GM18505 (cell line): ENCODE measurements around the gene HEMGN.
"Not testable (repeated sequence)": the region's sequence is repeated elsewhere in the genome, so short reads cannot be mapped to it uniquely, and the experiment has no call there.

Experiments used
- ATAC-seq: cut with Tn5 transposase; IDR thresholded peaks from one replicate; pipeline ENCODE4 v1.9.1; 2021; ENCODE audit not compliant: unreplicated experiment
- POLR2A ChIP-seq: IDR thresholded peaks from 4 replicates; pipeline ENCODE4 v1.6.1; 2011; ENCODE audit warnings: borderline replicate concordance; ENCODE audit not compliant: insufficient read depth, insufficient read length; ENCODE audit errors: extremely low read depth

HEMGN gene

GRCh38 chr9:97975376-97975775 is 37.4 kb upstream of the HEMGN start:
- ATAC-seq = no peak
- no peak for TF ChIP-seq POLR2A

DNA sequence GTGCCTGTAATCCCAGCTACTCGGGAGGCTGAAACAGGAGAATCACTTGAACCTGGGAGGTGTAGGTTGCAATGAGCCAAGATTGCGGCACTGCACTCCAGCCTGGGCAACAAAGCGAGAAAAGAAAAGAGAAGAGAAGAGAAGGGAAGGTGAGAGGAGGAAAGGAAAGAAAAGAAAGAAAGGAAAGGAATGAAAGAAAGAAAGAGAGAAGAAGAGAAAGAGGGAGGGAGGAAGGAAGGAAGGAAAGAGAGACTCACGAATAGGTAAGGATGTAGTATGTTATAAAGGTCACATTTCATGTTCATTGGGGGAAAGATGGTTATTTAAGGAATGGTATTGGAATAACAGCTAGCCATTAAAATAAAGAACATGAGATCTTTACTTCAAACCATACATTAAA is 34.8 kb upstream of the HEMGN start:
- ATAC-seq = no peak
- no peak for TF ChIP-seq POLR2A

GRCh38 chr9:97970165-97970564 is 32.2 kb upstream of the HEMGN start:
- no peak for ATAC-seq
- no peak for TF ChIP-seq POLR2A

- ATAC-seq = no peak
Observed at GRCh38 chr9:97969014-97969413, 31.0 kb upstream of the HEMGN start.

DNA sequence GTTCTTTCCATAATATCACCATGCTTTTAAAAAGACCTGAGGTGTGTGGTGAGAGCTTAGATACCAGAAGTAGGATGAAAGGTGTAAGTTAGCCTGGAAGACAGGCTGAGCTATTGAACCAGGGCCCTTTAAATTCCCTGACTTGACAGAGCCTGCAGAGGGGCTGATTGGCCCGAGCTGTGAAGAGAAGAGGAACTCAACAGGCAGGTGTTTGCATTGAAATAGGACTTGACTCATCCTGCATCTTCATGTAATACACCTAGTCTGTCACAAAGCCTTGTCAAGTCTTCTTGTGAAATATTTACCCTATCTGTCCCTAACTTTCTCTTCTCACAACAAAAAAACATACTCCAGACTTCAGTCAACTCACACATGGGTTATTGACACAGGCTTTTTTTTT is 28.5 kb upstream of the HEMGN start:
- ATAC-seq = no peak
- TF ChIP-seq POLR2A = no peak

More at GRCh38 chr9:97969014-97969413, 31.0 kb upstream of the HEMGN start:
- TF ChIP-seq POLR2A = no peak

DNA sequence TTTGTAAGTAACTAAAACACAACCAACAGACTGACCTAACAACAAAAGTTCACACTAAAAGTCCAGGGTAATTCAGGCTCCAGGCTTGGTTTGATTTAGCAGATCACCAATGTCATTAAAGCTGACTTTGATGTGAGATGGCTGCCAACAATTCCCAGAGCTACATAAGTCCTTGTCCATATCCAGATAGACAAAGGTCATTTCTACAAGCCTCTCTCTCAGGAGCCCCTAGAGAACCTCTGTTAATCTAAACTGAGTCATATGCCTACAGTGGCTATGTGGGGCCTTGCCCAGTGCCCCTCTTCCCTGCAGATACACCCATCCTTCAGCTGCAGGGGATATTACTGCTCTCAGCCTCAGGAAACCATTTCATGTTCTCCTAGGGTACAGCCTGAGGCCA is 26.9 kb upstream of the HEMGN start:
- no peak for ATAC-seq
- TF ChIP-seq POLR2A = no peak

DNA sequence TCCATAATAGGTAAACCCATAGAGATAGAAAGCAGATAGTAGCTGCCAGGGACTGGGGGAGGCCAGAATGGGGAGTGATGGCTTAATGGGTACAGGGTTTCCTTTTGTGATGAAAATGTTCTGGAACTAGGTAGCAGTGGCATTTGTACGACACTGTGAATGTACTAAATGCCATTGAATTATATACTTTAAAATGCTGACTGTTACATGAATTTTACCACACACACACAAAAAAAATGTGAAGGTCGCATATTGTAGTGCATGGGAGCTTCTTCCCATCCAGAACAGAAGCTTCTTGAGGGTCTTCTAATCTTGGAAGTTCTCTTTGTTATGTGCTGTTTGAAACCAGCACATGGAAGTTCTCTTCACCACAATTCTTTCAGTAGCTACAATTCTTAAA is 25.3 kb upstream of the HEMGN start:
- no peak for TF ChIP-seq POLR2A
- ATAC-seq = no peak

GRCh38 chr9:97962575-97962974 is 24.6 kb upstream of the HEMGN start:
- no peak for TF ChIP-seq POLR2A
- ATAC-seq = no peak

- no peak for ATAC-seq
- TF ChIP-seq POLR2A = no peak
Observed at GRCh38 chr9:97962136-97962535, 24.2 kb upstream of the HEMGN start.

DNA sequence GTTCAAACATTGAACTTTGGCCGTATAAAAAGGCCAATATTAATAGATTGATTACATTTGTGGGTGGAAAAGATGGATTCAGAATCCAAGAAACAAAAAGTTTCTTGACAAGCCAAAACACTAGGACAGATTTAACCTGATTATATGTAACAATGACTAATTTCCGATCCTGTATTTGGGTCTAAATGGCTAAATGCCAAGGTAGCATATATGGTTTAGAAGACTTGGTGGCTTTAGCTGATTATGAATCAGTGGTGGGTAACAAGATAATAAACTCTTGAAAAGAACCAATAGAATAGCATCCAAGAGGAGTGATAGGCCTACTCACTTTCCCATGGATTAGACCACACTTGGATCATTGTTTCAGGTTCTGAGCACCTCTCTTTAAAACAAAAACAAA is 23.4 kb upstream of the HEMGN start:
- ATAC-seq = no peak
- TF ChIP-seq POLR2A = no peak

DNA sequence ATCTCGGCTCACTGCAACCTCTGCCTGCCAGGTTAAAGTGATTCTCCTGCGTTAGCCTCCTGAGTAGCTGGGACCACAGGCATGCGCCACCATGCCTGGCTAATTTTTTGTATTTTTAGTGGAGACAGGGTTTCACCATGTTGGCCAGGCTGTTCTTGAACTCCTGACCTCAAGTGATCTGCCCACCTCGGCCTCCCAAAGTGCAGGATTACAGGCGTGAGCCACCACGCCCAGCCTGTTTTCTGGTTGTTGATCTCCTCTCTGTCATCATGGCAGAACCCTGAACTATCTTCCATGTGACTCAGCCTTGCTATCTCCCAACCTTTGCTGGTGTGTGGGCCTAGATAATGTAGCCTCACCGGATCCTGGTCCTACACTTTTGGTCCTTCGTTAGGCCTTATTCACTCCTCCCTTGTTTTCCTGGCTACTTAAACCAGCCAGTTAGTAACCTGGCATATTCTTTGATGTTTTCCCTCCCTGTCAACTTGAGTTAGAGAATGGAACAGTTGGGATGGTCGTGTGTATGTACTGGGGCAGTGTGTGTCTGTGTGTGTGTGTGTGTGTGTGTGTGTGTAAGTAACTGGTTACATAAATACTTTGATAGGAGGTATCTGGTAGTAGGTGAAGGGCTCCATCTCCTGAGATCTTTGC is 22.8 kb upstream of the HEMGN start:
- not testable (repeated sequence) for ATAC-seq

DNA sequence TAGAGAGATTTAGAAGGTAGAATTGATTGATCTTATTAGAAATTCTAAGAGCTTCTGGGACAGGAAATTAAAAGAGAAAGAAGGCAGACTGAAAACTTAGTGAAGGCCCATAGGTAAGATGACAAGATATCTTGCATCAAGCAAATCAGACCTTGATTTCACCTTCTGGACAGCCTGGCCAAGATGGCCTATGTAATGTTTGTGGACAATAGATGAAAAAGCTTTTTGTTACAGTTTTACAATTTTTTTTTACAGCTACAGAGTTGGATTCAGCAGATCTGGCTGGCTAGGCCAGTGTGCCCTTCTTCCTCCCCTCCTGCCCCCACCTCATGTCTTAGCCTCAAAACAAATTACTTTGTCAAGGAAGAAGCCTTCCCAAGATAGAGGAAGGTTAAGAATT is 21.6 kb upstream of the HEMGN start:
- no peak for ATAC-seq
- no peak for TF ChIP-seq POLR2A

DNA sequence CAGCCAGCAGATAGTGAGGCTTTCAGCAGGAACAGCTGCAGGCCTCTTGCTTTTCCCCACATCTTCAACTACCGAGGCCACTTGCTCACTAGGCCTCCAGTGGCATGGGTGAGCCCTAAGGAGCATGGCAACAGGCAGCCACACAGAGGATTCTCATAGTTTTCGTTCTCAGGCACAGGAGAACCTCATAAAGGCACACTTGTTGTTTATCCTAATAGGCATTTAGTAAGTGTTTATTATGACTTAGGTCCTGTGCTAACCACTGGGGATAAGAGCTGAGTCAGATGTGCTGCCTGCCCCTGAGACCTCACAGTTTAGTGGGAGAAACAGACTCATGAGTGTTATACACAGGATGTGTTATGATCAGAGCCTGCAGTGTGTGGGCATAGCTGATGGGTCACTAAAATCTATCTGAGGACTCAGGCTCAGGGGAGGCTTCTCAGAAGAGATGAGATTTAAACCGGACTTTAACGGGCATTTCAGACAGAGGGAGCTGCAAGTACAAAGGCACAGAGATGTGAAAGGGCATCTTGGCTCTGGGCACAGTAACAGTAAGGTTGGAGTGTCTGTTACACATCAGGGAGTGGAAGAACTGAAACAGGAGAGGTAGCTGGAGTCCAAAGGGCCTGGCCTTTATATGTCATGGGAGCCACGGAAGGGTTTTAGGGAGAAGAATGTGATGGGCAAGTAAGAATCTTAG is 21.0 kb upstream of the HEMGN start:
- no peak for TF ChIP-seq POLR2A
- ATAC-seq = no peak

- no peak for ATAC-seq
- TF ChIP-seq POLR2A = no peak
Observed at GRCh38 chr9:97956331-97956730, 18.4 kb upstream of the HEMGN start.

GRCh38 chr9:97954550-97954989 is 16.6 kb upstream of the HEMGN start:
- no peak for ATAC-seq

GRCh38 chr9:97950873-97951272 is 12.9 kb upstream of the HEMGN start:
- not testable (repeated sequence) for ATAC-seq

More at GRCh38 chr9:97954550-97954989, 16.6 kb upstream of the HEMGN start:
- TF ChIP-seq POLR2A = no peak

GRCh38 chr9:97947094-97947493 is 9.1 kb upstream of the HEMGN start:
- ATAC-seq = not testable (repeated sequence)

- ATAC-seq = not testable (repeated sequence)
Observed at GRCh38 chr9:97945470-97945869, 7.5 kb upstream of the HEMGN start.
